ENCODE results near the gene FARP1. TPM values are rescaled to one million over a fixed set of nuclear protein-coding genes. Genes with fewer than 3 reads are reported as not detected.

Gene FARP1
- total and polyA plus RNA-seq, 2 of the 13 experiments (the other 11 are each of a cell fraction or from before 2014, with no cell fraction given): 70.6 to 126 TPM

GRCh38 chr13:98351636-98352035 lies 208.7 kb downstream of the FARP1 start (continued):
- TF ChIP-seq ZNF337 (CRISPR knock-in tag; IDR thresholded peaks at IDR 0.05; ENCODE audit: borderline replicate concordance, low read depth): no peak

- Histone ChIP-seq H3K9ac (ENCODE audit: insufficient read depth, low read depth, low read length) (no peak overlapping the region), H3K27me3 (ENCODE audit: control insufficient read depth in 1 of 2, insufficient read depth in 2 of 2, low read length in 2 of 2) (no peaks in the 10 kb centered on the region), H3K4me3 (replicated peaks in 1 of 3; ENCODE audit: insufficient read depth in 1 of 3, low read depth in 2 of 3, low read length in 3 of 3) (no peak overlapping the region), H2AFZ (ENCODE audit: low read length) (no peak overlapping the region), H3K4me1 (ENCODE audit: insufficient read depth, low read length) (no peaks in the 10 kb centered on the region), H3K27ac (ENCODE audit: extremely low read length, insufficient read depth, low read length) (no peak overlapping the region), H3K9me3 (ENCODE audit: low read length) (no peaks in the 10 kb centered on the region), H3K4me2 (ENCODE audit: low read depth, low read length) (no peak overlapping the region), H4K20me1 (ENCODE audit: insufficient read depth, low read length) (peaks cover 27% of the 10 kb centered on the region), H3K79me2 (ENCODE audit: insufficient read depth, low read length) (peaks cover 65% of the 10 kb centered on the region), H3K36me3 (replicated peaks in 1 of 2; ENCODE audit: control insufficient read depth in 1 of 2, insufficient read depth in 2 of 2, low read length in 2 of 2) (peaks cover 21 to 39% of the 10 kb centered on the region in 2 experiments)
- WGBS (ENCODE audit: low lambda C conversion rate): 96% methylated on average over 4 of the region's 4 CpGs
- CTCF ChIA-PET (ENCODE audit: low intra/inter-chr PET ratio, low total read pairs): no interaction called here
- TF ChIP-seq ZFP41 (CRISPR knock-in tag; IDR thresholded peaks at IDR 0.05; ENCODE audit: borderline replicate concordance) (no peak), GATAD2A (CRISPR knock-in tag; IDR thresholded peaks at IDR 0.05) (no peak), ZNF891 (CRISPR knock-in tag; IDR thresholded peaks at IDR 0.05) (no peak), ZNF780A (CRISPR knock-in tag; IDR thresholded peaks at IDR 0.05) (no peak), MED13 (CRISPR knock-in tag; IDR thresholded peaks at IDR 0.05) (no peak), RFXANK (CRISPR knock-in tag; IDR thresholded peaks at IDR 0.05) (no peak), TP53 (CRISPR knock-in tag; conservative IDR thresholded peaks at IDR 0.05) (no peak), HINFP (CRISPR knock-in tag; IDR thresholded peaks at IDR 0.05; ENCODE audit: low read depth) (no peak), TMF1 (CRISPR knock-in tag; IDR thresholded peaks at IDR 0.05; ENCODE audit: low read depth) (no peak), PHF5A (CRISPR knock-in tag; IDR thresholded peaks at IDR 0.05; ENCODE audit: low read depth, unreplicated experiment) (no peak), HNRNPLL (IDR thresholded peaks at IDR 0.05; ENCODE audit: low read depth, low read length, poor library complexity, severe bottlenecking) (no peak), NCOA1 (CRISPR knock-in tag; IDR thresholded peaks at IDR 0.05) (no peak), MXI1 (IDR thresholded peaks at IDR 0.05; ENCODE audit: borderline replicate concordance, low read depth, low read length) (no peak), NR2C2 (CRISPR knock-in tag; IDR thresholded peaks at IDR 0.05; ENCODE audit: borderline replicate concordance) (no peak), EHMT2 (IDR thresholded peaks at IDR 0.05; ENCODE audit: borderline replicate concordance, low read depth, low read length) (no peak)
- TF ChIP-seq, protein P1, sequence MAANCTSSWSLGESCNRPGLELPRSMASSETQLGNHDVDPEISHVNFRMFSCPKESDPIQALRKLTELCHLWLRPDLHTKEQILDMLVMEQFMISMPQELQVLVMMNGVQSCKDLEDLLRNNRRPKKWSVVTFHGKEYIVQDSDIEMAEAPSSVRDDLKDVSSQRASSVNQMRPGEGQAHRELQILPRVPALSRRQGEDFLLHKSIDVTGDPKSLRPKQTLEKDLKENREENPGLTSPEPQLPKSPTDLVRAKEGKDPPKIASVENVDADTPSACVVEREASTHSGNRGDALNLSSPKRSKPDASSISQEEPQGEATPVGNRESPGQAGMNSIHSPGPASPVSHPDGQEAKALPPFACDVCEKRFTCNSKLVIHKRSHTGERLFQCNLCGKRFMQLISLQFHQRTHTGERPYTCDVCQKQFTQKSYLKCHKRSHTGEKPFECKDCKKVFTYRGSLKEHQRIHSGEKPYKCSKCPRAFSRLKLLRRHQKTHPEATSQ (CRISPR knock-in tag; IDR thresholded peaks at IDR 0.05; ENCODE audit: borderline replicate concordance): no peak
- POLR2A ChIA-PET: no interaction called here
- in situ Hi-C loops (cut with HindIII; ENCODE audit: extremely low pct_ligation_motif_present, low pct_unique_long_range_greater_than_20kb) (no loop called here), intact Hi-C loops (cut with micrococcal nuclease; ENCODE audit: unreplicated experiment) (no loop called here)
- DNase-seq (ENCODE audit: low spot score): no peak
- no TSS peak for BruUV-seq (replicated peaks)
- no peak for FAIRE-seq
- ATAC-seq: no peak
Observed at GRCh38 chr13:98352226-98352625, 209.3 kb downstream of the FARP1 start.

All from HepG2 (cell line).